RPMI7951 (cell line): ENCODE measurements around the gene RNF149. TPM values are rescaled to one million over a fixed set of nuclear protein-coding genes. Genes with fewer than 3 reads are reported as not detected.
"Not testable (repeated sequence)": the region's sequence is repeated elsewhere in the genome, so short reads cannot be mapped to it uniquely, and the experiment has no call there.

ENCODE experiments used
- DNase-seq: peaks from one replicate; pipeline ENCODE4 v3.0.0-alpha.2; 2012; ENCODE audit warnings: low read depth
- total RNA-seq: library from RNA; depleted of rRNA; stranded (reverse); fragments of >200 nt; shearing (Covaris generic); gene quantifications from 2 replicates; pipeline ENCODE4 v1.2.3, GENCODE V29; 2014

The RNF149 gene
- total RNA-seq, 1 experiment from 2014 or later: 30.3 TPM

GRCh38 chr2:101331202-101331601 is 22.7 kb upstream of the RNF149 start:
- no peak for DNase-seq

GRCh38 chr2:101330253-101330933 is 21.9 kb upstream of the RNF149 start:
- DNase-seq: no peak

GRCh38 chr2:101329026-101329425 is 20.5 kb upstream of the RNF149 start:
- DNase-seq: no peak

DNA sequence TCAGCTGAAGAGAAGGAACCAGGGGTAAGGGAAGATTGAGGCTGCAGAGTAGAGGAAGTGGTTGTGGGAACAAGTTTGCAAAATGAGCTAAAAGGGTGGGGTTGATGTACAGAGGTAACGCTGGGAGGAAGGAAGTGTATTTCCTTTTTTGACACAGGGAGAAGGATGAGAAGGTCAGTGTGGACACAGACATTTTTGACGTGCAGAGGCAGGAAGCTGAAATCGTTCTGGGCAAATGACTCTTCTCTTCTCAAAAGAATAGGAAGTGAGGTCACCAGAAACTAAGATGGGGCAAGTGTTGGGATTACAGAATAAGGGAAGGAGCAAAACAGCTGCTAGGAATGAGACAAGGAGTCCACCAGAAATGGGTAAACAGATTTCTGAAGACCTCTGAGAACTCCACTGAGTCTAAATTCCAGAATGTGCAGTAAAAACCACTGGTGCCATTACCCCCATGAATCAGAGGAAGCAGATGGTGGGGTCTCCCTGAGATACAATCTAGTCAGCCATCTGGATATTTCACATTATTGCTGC is 20.0 kb upstream of the RNF149 start:
- DNase-seq: peak; percentile 61

- no peak for DNase-seq
Observed at GRCh38 chr2:101327863-101328394, 19.4 kb upstream of the RNF149 start.

DNA sequence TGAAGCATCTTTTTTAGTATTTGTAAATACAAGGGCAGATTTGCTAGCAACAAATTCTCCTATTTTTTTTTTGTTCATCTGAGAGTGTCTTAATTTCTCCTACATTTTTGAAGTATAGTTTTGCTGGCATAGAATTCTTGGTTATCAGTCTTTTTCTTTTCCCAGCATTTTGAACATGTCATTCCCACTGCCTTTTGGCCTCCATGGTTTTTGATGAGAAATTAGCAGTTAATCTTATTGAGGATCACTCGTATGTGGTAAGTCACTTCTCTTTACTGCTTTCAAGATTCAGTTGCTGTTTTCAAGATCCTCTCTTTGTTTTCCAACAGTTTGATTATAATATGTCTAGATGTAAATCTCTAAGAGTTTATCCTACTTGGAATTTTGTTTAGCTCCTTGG is 16.9 kb upstream of the RNF149 start:
- DNase-seq: no peak

GRCh38 chr2:101316568-101316967 is 8.1 kb upstream of the RNF149 start:
- not testable (repeated sequence) for DNase-seq

- DNase-seq: no peak
Observed at GRCh38 chr2:101311696-101312017, 3.2 kb upstream of the RNF149 start.

DNA sequence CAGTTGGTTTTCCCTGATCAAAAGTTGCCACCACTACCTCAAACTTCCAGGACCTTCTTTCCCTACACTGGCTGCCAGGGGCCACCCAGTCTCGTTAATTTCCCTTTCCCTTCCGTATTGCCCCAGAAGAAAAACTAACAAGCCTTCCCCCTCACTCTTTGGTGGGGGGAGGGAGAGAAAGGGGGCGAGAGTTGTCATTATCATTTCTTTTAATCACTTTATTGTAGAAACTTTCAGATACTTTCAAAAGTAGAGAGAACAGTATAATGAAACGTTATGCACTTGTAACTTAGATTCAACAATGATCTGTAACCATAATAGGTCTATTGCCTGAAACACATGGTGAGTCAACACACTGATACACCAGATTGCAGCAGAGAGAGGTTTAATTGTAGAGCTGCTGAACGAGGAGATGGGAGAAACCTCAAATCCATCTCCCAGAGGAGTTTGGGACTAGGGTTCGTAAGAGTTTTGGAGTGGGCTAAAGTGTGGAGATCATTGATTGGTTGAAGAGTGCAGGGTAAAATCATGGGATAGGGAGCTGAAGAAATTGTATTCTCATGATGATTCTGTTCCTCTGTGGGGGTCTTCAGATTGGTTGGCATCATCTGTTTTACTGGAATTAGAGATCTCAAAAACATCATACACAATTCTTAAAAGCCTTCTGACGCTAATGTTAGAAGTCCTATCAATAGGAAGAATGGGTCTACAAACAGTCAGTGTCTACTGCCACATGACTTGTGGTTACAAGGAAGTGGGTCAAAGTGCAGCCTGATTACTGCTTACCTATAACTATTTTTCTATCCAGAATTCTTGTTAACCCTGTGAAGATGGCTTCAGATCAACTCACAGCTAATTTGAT is 2.6 kb upstream of the RNF149 start:
- DNase-seq: no peak

DNA sequence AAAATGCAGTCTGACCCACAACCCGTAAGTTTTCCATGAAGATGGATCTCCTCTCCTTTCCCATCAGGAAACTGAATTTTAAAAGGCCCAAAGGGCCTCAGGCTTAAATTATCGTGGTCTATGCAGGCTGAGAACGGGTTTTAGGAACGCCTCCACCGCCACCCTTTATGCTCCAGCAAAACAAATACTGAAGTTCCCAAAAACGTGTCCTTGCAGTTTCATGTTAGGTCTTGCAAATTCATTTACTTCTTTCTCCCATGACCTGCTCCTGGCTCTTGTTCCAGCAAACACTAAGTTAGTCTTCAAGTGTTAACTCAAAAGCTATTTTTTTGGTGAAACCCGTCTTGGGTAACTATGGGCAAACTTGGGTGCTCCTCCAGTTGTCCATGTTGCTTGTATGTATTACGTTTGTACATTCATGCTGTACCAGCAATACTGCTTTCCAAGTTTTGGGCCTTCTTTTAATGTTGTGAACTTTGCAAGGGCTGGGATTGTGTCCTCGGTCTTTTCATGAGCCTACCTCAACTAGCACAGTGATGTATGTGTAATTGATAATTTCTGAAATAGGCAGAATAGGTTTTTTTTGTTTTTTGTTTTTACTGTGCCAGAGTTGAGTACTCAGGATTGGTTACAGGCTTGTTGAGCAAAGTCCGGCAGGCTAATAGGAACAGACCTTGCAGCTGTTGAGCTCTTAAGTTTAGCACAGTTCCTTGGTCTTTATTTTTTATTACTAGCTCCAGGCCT is 1.8 kb upstream of the RNF149 start:
- DNase-seq: no peak

- peak; percentile 15 for DNase-seq
Observed at GRCh38 chr2:101307950-101308431, 510 bp downstream of the RNF149 start.

DNA sequence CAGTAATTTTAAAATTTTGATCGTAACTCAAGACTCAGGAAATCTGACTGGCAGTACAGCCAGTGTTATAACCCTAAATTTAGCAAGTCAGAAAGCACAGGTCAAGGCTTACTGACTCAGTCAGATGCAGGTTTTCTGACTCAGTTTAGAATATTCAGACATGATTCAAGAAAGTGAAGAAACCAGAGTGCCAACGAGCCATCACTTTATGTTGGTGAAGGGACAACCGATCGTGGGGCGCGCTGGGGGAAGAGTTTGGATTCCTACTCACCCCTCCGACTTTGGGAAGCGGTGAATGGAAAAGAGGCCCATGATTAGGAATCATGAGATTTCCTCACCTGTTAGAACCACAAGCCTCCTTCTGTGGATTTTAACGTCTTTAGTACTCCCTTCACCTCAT is 998 bp downstream of the RNF149 start:
- peak; percentile 2 for DNase-seq

- DNase-seq: no peak
Observed at GRCh38 chr2:101306410-101306809, 2.1 kb downstream of the RNF149 start.

DNA sequence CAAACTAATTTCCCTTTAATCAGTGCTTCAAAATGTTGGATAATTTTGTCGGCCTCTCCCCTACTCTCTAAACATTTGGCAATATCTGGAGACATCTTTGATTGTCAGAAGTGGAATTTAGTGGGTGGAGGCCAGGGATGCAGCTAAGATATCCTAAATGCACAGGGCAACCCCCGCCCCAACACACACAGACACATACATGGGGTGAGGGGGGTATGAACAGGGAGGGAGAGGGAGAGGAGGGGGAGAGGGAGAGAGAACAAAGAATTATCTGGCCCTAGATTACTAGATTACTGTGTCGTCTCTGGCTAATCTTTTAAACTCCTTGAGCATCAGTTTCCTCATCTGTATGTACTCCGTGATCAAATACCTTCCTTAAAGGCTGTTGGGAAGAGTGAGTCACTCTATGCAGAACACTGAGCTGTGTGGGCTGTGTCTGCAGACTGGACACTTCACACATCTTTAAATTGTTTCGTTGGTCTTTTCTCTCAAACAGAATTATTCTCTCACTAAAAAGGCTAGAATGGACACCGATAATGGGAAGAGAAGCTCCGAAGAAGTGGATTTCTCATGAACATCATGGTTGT is 2.9 kb downstream of the RNF149 start:
- peak; percentile 64 for DNase-seq

DNA sequence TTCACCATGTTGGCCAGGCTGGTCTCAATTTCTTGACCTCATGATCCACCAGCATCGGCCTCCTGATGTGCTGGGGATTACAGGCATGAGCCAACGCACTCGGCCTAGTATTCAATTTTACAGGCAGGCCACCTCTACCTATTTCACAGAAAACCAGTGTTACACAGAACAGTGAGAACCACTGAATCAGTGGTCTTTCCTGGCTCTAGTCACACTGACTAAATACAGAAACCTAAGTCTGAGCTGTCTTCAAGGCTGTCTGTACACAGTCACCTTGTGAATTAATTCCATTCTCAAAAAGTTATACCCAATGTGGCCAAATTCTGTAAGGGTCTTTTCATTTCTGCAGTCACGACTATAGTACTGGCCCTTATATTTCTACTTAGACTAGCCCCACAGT is 3.5 kb downstream of the RNF149 start:
- no peak for DNase-seq

- no peak for DNase-seq
Observed at GRCh38 chr2:101303688-101304087, 4.8 kb downstream of the RNF149 start.

DNA sequence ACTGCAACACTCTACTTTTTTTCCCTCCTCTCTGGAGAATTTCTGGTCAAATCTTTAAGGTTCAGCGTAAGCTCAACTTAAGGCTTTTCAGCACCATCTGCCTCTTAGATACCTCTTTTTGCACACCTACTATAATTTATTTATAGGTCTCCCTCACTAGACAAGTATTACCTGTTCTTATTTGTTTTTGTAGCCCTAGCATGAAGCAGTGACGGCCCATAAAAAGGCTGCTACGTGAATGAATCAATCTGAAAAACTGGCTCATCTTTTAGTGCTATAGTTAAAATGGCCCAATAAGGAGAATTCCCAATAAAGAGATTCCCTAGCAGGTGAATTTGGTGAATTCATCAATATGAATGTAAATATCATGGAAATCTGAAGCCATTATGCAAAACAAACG is 6.5 kb downstream of the RNF149 start:
- DNase-seq: no peak

- DNase-seq: no peak
Observed at GRCh38 chr2:101300836-101301235, 7.7 kb downstream of the RNF149 start.

- DNase-seq: no peak
Observed at GRCh38 chr2:101300164-101300563, 8.3 kb downstream of the RNF149 start.

DNA sequence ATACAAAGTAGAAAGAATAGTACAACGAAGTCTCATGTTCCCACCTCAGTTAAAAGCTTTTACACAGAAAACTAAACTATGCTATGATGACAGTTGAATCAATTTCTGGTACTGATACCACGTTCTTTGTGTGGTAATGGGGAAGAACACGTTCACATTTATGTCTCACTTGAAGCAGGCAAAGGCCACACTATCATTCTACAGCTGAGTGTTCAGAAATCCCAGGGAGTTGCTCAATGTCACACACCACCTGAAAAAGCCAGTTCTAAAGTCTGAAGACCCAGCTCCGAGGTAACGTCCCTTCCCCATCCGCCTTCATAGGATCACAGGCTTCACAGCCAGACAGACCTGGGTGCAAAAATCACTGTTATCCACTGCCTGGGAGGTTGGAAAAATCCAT is 8.9 kb downstream of the RNF149 start:
- DNase-seq: no peak

DNA sequence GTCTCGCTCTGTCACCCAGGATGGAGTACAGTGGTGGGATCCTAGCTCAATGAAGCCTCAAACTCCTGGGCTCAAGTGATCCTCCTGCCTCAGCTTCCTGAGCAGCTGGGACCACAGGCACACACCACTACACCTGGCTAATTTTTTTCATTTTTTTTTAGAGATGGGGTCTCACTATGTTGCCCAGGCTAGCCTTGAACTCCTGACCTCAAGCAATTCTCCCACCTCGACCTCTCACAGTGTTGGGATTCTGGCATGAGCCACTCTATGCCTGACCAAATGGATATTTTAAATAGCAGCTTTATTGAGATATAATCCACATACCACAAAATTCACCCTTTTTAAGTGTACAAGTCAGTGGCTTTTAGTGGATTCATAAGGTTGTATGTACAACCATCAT is 11.1 kb downstream of the RNF149 start:
- no peak for DNase-seq

- no peak for DNase-seq
Observed at GRCh38 chr2:101296371-101296770, 12.1 kb downstream of the RNF149 start.
